ENCODE results near the gene MTG2. TPM values are rescaled to one million over a fixed set of nuclear protein-coding genes. Genes with fewer than 3 reads are reported as not detected.

Gene MTG2
- total and polyA plus RNA-seq, 2 experiments from 2014 or later, result 11.3 to 11.7 TPM

DNA sequence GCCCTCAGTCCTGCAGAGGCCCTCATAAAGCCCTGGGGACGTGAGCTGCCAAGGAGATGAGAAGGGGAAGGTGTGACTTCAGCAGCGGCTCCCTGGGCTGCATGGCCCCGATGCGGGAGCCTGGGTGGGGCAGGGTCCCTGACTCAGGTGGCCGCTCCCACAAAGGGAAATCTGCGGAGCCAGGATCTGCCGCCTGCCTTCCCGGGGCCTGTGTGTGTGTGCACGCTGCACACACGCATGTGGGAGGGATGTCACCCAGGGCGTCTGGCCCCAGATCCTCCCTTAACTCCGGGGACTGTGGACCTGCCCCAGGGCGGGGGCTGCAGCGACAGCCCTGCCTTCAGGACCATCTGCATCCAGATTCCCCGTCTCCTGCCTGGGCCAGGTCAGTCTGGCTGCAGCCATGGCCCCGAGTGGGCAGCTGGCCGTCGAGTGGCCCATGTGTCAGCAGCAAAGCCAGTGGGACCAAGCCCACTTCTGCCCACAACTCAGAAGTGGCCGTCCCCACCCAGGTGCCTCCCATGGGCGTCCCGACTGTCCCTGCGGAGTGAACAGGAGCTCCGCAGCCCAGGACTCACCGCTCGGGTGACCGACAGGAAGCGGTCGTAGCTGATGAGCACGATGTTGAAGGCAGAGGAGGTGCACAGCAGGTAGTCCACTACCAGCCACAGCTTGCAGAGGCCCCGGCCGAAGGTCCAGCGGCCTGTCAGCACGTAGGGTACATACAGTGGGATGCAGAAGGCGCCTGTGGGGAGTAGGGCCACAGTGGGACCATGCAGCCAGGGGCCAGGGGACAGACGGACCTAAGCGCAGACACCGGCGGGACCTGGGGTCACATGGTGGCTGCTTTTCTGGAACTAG, 35.3 kb downstream of the MTG2 start:
- Mint-ChIP-seq H3K9me3 (no peaks in the 10 kb centered on the region), H3K27ac (no peak overlapping the region), H3K27me3 (ENCODE audit: insufficient read depth, low read depth, poor library complexity) (peaks cover 41% of the 10 kb centered on the region), H3K4me1 (peaks cover 13% of the 10 kb centered on the region), H3K4me3 (peak overlapping the region; percentile 74), H3K36me3 (ENCODE audit: low read depth) (no peaks in the 10 kb centered on the region)
- no peaks in the 10 kb centered on the region for H3F3A ChIP-seq (replicated peaks; ENCODE audit: low read depth)
- H3K36me3 ChIP-seq (ENCODE audit: insufficient read depth), result no peaks in the 10 kb centered on the region
- no peaks in the 10 kb centered on the region for H3K79me2 ChIP-seq (replicated peaks; ENCODE audit: insufficient read depth)
- H3K9me2 ChIP-seq (ENCODE audit: insufficient read depth), result no peaks in the 10 kb centered on the region
- H3K4me2 ChIP-seq, result peak overlapping the region; percentile 95; the same call in 1 of the 2 replicates
- peaks cover 12% of the 10 kb centered on the region for H3K4me1 ChIP-seq (ENCODE audit: insufficient read depth)
- no peaks in the 10 kb centered on the region; the same call in 1 of the 2 replicates for H4K20me1 ChIP-seq (replicated peaks; ENCODE audit: insufficient read depth)
- no peak overlapping the region for H2AFZ ChIP-seq
- peak overlapping the region; percentile 75; the same call in 1 of the 2 replicates for H3K4me3 ChIP-seq
- H3K27me3 ChIP-seq (ENCODE audit: insufficient read depth), result peaks cover 41% of the 10 kb centered on the region
- ATAC-seq (no peak), DNase-seq (ENCODE audit: low spot score) (no peak)
- no peak for TF ChIP-seq ZNF114 (CRISPR knock-in tag; IDR thresholded peaks at IDR 0.05)
- TF ChIP-seq NANOG (IDR thresholded peaks at IDR 0.05; ENCODE audit: borderline replicate concordance), result no peak
- no peak for TF ChIP-seq EZH2 (IDR thresholded peaks at IDR 0.05; ENCODE audit: low read depth, unreplicated experiment)
- no peak for TF ChIP-seq STAT1 (IDR thresholded peaks at IDR 0.05; ENCODE audit: unreplicated experiment)
- TF ChIP-seq, protein P1, sequence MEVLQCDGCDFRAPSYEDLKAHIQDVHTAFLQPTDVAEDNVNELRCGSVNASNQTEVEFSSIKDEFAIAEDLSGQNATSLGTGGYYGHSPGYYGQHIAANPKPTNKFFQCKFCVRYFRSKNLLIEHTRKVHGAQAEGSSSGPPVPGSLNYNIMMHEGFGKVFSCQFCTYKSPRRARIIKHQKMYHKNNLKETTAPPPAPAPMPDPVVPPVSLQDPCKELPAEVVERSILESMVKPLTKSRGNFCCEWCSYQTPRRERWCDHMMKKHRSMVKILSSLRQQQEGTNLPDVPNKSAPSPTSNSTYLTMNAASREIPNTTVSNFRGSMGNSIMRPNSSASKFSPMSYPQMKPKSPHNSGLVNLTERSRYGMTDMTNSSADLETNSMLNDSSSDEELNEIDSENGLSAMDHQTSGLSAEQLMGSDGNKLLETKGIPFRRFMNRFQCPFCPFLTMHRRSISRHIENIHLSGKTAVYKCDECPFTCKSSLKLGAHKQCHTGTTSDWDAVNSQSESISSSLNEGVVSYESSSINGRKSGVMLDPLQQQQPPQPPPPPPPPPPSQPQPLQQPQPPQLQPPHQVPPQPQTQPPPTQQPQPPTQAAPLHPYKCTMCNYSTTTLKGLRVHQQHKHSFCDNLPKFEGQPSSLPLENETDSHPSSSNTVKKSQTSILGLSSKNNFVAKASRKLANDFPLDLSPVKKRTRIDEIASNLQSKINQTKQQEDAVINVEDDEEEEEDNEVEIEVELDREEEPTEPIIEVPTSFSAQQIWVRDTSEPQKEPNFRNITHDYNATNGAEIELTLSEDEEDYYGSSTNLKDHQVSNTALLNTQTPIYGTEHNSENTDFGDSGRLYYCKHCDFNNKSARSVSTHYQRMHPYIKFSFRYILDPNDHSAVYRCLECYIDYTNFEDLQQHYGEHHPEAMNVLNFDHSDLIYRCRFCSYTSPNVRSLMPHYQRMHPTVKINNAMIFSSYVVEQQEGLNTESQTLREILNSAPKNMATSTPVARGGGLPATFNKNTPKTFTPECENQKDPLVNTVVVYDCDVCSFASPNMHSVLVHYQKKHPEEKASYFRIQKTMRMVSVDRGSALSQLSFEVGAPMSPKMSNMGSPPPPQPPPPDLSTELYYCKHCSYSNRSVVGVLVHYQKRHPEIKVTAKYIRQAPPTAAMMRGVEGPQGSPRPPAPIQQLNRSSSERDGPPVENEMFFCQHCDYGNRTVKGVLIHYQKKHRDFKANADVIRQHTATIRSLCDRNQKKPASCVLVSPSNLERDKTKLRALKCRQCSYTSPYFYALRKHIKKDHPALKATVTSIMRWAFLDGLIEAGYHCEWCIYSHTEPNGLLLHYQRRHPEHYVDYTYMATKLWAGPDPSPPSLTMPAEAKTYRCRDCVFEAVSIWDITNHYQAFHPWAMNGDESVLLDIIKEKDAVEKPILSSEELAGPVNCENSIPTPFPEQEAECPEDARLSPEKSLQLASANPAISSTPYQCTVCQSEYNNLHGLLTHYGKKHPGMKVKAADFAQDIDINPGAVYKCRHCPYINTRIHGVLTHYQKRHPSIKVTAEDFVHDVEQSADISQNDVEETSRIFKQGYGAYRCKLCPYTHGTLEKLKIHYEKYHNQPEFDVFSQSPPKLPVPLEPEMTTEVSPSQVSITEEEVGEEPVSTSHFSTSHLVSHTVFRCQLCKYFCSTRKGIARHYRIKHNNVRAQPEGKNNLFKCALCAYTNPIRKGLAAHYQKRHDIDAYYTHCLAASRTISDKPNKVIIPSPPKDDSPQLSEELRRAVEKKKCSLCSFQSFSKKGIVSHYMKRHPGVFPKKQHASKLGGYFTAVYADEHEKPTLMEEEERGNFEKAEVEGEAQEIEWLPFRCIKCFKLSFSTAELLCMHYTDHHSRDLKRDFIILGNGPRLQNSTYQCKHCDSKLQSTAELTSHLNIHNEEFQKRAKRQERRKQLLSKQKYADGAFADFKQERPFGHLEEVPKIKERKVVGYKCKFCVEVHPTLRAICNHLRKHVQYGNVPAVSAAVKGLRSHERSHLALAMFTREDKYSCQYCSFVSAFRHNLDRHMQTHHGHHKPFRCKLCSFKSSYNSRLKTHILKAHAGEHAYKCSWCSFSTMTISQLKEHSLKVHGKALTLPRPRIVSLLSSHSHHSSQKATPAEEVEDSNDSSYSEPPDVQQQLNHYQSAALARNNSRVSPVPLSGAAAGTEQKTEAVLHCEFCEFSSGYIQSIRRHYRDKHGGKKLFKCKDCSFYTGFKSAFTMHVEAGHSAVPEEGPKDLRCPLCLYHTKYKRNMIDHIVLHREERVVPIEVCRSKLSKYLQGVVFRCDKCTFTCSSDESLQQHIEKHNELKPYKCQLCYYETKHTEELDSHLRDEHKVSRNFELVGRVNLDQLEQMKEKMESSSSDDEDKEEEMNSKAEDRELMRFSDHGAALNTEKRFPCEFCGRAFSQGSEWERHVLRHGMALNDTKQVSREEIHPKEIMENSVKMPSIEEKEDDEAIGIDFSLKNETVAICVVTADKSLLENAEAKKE (CRISPR knock-in tag; IDR thresholded peaks at IDR 0.05), result no peak
- H3K27ac ChIP-seq (ENCODE audit: low read depth), result no peak overlapping the region

Measured in GM23338 (cell line).